ENCODE results near the gene CYP4V2. TPM values are rescaled to one million over a fixed set of nuclear protein-coding genes. Genes with fewer than 3 reads are reported as not detected.
"Not testable (repeated sequence)": the region's sequence is repeated elsewhere in the genome, so short reads cannot be mapped to it uniquely, and the experiment has no call there.

Gene CYP4V2
- total RNA-seq, 4 donors from 2014 or later: 36.6 to 66.9 (median 48.2) TPM

DNA sequence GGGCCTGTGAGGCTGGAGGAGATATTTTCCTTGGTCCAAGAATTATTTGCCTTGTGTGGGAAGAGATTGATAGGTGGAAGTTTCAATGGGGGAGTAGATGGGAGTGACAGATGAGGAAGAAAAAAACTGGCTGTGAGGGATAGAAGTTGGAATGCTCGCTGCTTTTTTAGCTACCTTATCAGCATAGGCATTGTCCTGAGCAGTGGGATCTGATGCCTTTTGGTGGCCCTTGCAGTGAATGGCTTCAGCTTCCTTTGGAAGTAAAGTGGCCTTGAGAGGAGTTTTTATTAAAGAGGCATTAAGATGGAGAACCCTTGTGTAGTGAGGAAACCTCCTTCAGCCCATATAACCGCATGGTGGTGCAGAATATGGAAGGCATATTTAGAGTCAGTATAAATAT is 52.0 kb downstream of the CYP4V2 start:
- no peaks in the 10 kb centered on the region for H3K4me1 ChIP-seq
- no peak for TF ChIP-seq CTCF (IDR thresholded peaks at IDR 0.05)
- no peak for TF ChIP-seq POLR2A (IDR thresholded peaks at IDR 0.05)
- WGBS, 2 donors: 68 to 80% methylated on average over 2 of the region's 2 CpGs
- no peak overlapping the region for H3K4me3 ChIP-seq (replicated peaks in 1 of 3)
- no peak overlapping the region for H3K27ac ChIP-seq
- no peaks in the 10 kb centered on the region for H3K27me3 ChIP-seq
- DNase-seq: no peak
- H3K9me3 ChIP-seq: no peaks in the 10 kb centered on the region
- no peaks in the 10 kb centered on the region for H3K36me3 ChIP-seq
- intact Hi-C loops (cut with DNase I): no loop called here

DNA sequence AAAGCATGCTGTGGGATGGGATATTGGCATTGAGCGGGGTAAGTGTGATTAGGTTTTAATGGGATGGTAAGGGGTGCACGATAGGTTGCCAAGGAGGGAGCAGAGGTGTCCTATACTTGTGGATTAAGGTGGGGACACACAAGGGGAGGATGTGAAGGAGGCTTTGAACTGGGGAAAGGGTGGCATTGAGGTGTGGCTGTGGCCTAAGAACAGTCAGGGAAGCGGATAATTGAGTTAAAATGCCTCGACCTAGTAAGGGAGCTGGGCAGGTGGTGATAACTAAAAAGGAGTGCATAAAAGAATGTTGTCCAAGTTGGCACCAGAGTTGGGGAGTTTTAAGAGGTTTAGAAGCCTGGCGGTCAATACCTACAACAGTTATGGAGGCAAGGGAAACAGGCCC is 53.5 kb downstream of the CYP4V2 start:
- Histone ChIP-seq H3K27me3 (no peaks in the 10 kb centered on the region), H3K4me1 (no peaks in the 10 kb centered on the region), H3K4me3 (replicated peaks in 1 of 3) (no peak overlapping the region), H3K9me3 (no peaks in the 10 kb centered on the region), H3K36me3 (no peaks in the 10 kb centered on the region), H3K27ac (no peak overlapping the region)
- DNase-seq: no peak
- WGBS, 2 donors: 91 to 93% methylated on average over 5 of the region's 5 CpGs
- intact Hi-C loops (cut with DNase I): no loop called here
- TF ChIP-seq CTCF (IDR thresholded peaks at IDR 0.05) (no peak), POLR2A (IDR thresholded peaks at IDR 0.05) (no peak)

- DNase-seq; H3K36me3 ChIP-seq; H3K27me3 ChIP-seq; H3K4me1 ChIP-seq; H3K9me3 ChIP-seq; H3K4me3 ChIP-seq (replicated peaks in 1 of 3); H3K27ac ChIP-seq; intact Hi-C loops (cut with DNase I): not testable (repeated sequence)
- WGBS, 2 donors: 85 to 90% methylated on average over 9 of the region's 9 CpGs
Observed at GRCh38 chr4:186247062-186247752, 55.8 kb downstream of the CYP4V2 start.

- 64 to 92% methylated on average over 1 of the region's 1 CpG for WGBS, 2 donors
- intact Hi-C loops (cut with DNase I): no loop called here
- Histone ChIP-seq H3K27ac (no peak overlapping the region), H3K9me3 (no peaks in the 10 kb centered on the region), H3K4me1 (no peaks in the 10 kb centered on the region), H3K27me3 (no peaks in the 10 kb centered on the region), H3K4me3 (replicated peaks in 1 of 3) (no peak overlapping the region), H3K36me3 (no peaks in the 10 kb centered on the region)
- TF ChIP-seq CTCF (IDR thresholded peaks at IDR 0.05): no peak
- TF ChIP-seq POLR2A (IDR thresholded peaks at IDR 0.05): no peak
- DNase-seq: no peak
Observed at GRCh38 chr4:186248643-186249042, 57.3 kb downstream of the CYP4V2 start.

DNA sequence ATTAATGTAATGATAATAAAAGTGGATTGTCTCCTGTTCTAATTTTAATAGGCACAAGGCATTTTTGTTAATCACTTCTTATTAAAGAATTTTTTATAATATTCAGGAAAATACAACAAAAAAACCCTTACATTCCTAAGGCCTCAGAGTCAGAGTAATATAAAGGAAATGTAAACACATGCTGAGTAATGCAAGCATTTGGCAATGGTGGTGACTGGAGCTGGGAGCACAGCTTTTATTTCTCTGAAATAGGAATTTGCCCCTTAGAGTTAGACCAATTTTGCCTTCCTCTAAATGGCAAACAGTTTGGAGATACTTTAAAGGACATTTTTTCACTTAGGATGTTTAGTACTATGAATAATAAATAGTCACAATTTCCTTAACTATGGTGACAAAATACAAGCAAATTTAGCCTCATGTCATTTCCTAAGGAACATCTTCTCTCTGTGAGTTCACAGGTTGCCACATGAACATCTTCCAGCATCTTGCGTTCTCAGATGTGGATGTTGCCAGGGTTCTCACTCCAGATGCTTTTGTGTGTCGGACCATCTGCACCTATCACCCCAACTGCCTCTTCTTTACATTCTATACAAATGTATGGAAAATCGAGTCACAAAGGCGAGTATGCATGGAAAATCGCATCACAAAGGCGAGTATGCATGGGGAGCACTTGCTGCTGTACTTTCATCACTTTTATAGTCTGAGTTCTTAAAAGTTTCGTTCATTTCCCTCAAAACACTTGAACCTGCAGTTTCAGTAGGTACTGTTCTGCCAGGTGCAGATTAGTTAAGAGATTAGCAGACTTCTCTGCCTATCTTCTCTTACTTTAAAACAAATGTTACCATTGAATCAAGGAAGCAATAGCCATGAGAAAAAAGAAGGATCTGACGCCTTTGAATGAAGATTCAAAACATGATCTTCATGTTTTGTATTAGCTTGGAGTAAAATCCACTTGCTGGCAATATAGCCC is 58.7 kb downstream of the CYP4V2 start:
- Histone ChIP-seq H3K27ac (no peak overlapping the region), H3K36me3 (no peaks in the 10 kb centered on the region), H3K4me3 (replicated peaks in 1 of 3) (no peak overlapping the region), H3K27me3 (no peaks in the 10 kb centered on the region), H3K4me1 (no peaks in the 10 kb centered on the region), H3K9me3 (no peaks in the 10 kb centered on the region)
- intact Hi-C loops (cut with DNase I): no loop called here
- WGBS, 2 donors: 64 to 70% methylated on average over 8 of the region's 8 CpGs
- no peak for TF ChIP-seq CTCF (IDR thresholded peaks at IDR 0.05)
- TF ChIP-seq POLR2A (IDR thresholded peaks at IDR 0.05): no peak
- no peak for DNase-seq
